Measurements from ENCODE around the gene RC3H2.

Gene RC3H2

GRCh38 chr9:122918310-122918709, 13.2 kb upstream of the RC3H2 start:
- H3K36me3 ChIP-seq (ENCODE audit: control insufficient read depth in 2 of 2, insufficient read depth in 1 of 2, low read length in 2 of 2) = peaks cover 0 to 25% of the 10 kb centered on the region in 2 experiments; a peak in 2 of 3 replicates
- ChIA-PET POLR2A (no interaction called here), CTCF (no interaction called here)
- H3K27ac ChIP-seq (ENCODE audit: extremely low read depth, low read depth, low read length) = no peak overlapping the region
- TF ChIP-seq EGR2 (tag by site-specific recombination; IDR thresholded peaks at IDR 0.05; ENCODE audit: low read depth) (no peak), ZXDB (tag by site-specific recombination; IDR thresholded peaks at IDR 0.05) (no peak), ZNF19 (tag by site-specific recombination; IDR thresholded peaks at IDR 0.05; ENCODE audit: low read depth) (no peak), HIC1 (tag by site-specific recombination; IDR thresholded peaks at IDR 0.05) (no peak), ZNF501 (tag by site-specific recombination; IDR thresholded peaks at IDR 0.05) (no peak), ZNF394 (tag by site-specific recombination; IDR thresholded peaks at IDR 0.05; ENCODE audit: borderline replicate concordance) (no peak), ZBTB1 (tag by site-specific recombination; IDR thresholded peaks at IDR 0.05) (no peak), SALL2 (tag by site-specific recombination; IDR thresholded peaks at IDR 0.05; ENCODE audit: borderline replicate concordance) (no peak), SCRT2 (tag by site-specific recombination; IDR thresholded peaks at IDR 0.05) (no peak), ZNF10 (tag by site-specific recombination; IDR thresholded peaks at IDR 0.05) (no peak), ZNF701 (tag by site-specific recombination; IDR thresholded peaks at IDR 0.05) (no peak)
- TF ChIP-seq, protein P1, sequence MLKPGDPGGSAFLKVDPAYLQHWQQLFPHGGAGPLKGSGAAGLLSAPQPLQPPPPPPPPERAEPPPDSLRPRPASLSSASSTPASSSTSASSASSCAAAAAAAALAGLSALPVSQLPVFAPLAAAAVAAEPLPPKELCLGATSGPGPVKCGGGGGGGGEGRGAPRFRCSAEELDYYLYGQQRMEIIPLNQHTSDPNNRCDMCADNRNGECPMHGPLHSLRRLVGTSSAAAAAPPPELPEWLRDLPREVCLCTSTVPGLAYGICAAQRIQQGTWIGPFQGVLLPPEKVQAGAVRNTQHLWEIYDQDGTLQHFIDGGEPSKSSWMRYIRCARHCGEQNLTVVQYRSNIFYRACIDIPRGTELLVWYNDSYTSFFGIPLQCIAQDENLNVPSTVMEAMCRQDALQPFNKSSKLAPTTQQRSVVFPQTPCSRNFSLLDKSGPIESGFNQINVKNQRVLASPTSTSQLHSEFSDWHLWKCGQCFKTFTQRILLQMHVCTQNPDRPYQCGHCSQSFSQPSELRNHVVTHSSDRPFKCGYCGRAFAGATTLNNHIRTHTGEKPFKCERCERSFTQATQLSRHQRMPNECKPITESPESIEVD (tag by site-specific recombination; IDR thresholded peaks at IDR 0.05) = no peak
- no peaks in the 10 kb centered on the region for H3K9me3 ChIP-seq (ENCODE audit: control insufficient read depth, insufficient read depth, low read depth, low read length)
- H3K4me3 ChIP-seq (ENCODE audit: low read depth, low read length) = no peak overlapping the region
- no peaks in the 10 kb centered on the region for H3K4me1 ChIP-seq (ENCODE audit: control insufficient read depth, insufficient read depth, low read length)

DNA sequence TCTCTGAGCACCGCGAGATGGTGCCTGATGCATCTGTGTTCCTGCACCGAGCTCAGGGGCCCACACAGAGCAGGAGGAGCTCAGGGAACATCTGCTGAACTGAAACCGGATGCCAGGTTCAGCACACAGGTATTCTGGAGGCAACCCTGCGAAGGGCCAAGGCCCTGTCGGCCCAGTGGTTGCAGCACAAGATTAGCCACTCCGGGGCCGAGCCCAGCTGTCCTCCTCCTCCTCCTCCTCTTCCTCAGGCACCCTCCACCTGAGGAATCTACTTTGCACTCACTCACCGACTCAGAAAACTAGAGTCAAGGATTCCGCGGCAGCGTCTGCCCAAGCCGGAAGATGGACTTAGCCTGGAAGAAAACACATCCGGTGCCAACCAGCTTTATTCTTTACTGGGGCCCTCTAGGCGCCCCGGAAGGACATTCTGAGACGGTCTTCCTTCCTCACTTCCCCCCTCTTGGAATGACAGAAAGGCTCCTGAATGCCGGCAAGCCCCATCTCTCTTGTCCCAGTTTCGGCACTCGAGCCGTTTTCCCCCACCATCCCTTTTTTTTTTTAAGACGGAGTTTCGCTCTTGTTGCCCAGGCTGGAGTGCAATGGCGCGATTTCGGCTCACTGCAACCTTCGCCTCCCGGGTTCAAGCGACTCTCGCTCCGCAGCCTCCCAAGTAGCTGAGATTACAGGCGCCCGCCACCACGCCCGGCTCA, 8.0 kb upstream of the RC3H2 start, which contains the start of gene ZBTB6:
TSS of gene ZBTB6 (minus strand) at position 360 of the 710 bp plus-strand sequence. CDS start 1,251 bp downstream, outside the sequence.
- no peaks in the 10 kb centered on the region for H3K4me1 ChIP-seq (ENCODE audit: control insufficient read depth, insufficient read depth, low read length)
- peak within 1 kb of the TSS; percentile 97 for H3K4me3 ChIP-seq (ENCODE audit: low read depth, low read length)
- no peaks in the 10 kb centered on the region for H3K9me3 ChIP-seq (ENCODE audit: control insufficient read depth, insufficient read depth, low read depth, low read length)
- H3K27ac ChIP-seq (ENCODE audit: extremely low read depth, low read depth, low read length) = peak within 1 kb of the TSS; percentile 65
- peaks cover 0 to 30% of the 10 kb centered on the region in 2 experiments; a peak in 2 of 3 replicates for H3K36me3 ChIP-seq (ENCODE audit: control insufficient read depth in 2 of 2, insufficient read depth in 1 of 2, low read length in 2 of 2)
- CTCF ChIA-PET = interaction anchor here (0.6 to 1.0 kb wide), 5 partner anchors 11 to 483 kb away, joined by 3 to 5 read pairs (median 4); partner anchors contain the start of genes PDCL and ZBTB26
- POLR2A ChIA-PET = interaction anchor here (0.6 to 2.9 kb wide), 10 partner anchors 9 to 1707 kb away, joined by 3 to 43 read pairs (median 4); partner anchors contain the start of genes PDCL, RABGAP1, RC3H2 and ZBTB26
- TF ChIP-seq ZNF501 (tag by site-specific recombination; IDR thresholded peaks at IDR 0.05) (peak; percentile 36; the same call in 1 of the 2 replicates), ZNF266 (tag by site-specific recombination; IDR thresholded peaks at IDR 0.05; ENCODE audit: low read depth) (no peak), ZFP69B (tag by site-specific recombination; IDR thresholded peaks at IDR 0.05) (peak; percentile 65), ZNF600 (tag by site-specific recombination; IDR thresholded peaks at IDR 0.05) (peak; percentile 88; the same call in 1 of the 2 replicates), SCRT2 (tag by site-specific recombination; IDR thresholded peaks at IDR 0.05) (peak; percentile 89), ZNF146 (tag by site-specific recombination; IDR thresholded peaks at IDR 0.05) (no peak), ZNF335 (tag by site-specific recombination; conservative IDR thresholded peaks at IDR 0.05) (peak; percentile 93), ZBTB7A (tag by site-specific recombination; IDR thresholded peaks at IDR 0.05; ENCODE audit: low read depth) (no peak), ZNF324 (tag by site-specific recombination; IDR thresholded peaks at IDR 0.05) (0 out of 2 replicates have a peak, but pooled peaks have one; percentile 48), ZNF76 (tag by site-specific recombination; IDR thresholded peaks at IDR 0.05; ENCODE audit: borderline replicate concordance, low read depth) (peak; percentile 39; the same call in 1 of the 2 replicates), SP7 (tag by site-specific recombination; IDR thresholded peaks at IDR 0.05) (peak; percentile 44; the same call in 1 of the 2 replicates), ZNF292 (tag by site-specific recombination; IDR thresholded peaks at IDR 0.05; ENCODE audit: borderline replicate concordance, low read depth) (no peak)
- TF ChIP-seq, protein P2, sequence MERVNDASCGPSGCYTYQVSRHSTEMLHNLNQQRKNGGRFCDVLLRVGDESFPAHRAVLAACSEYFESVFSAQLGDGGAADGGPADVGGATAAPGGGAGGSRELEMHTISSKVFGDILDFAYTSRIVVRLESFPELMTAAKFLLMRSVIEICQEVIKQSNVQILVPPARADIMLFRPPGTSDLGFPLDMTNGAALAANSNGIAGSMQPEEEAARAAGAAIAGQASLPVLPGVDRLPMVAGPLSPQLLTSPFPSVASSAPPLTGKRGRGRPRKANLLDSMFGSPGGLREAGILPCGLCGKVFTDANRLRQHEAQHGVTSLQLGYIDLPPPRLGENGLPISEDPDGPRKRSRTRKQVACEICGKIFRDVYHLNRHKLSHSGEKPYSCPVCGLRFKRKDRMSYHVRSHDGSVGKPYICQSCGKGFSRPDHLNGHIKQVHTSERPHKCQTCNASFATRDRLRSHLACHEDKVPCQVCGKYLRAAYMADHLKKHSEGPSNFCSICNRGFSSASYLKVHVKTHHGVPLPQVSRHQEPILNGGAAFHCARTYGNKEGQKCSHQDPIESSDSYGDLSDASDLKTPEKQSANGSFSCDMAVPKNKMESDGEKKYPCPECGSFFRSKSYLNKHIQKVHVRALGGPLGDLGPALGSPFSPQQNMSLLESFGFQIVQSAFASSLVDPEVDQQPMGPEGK (tag by site-specific recombination; IDR thresholded peaks at IDR 0.05) = peak; percentile 20; the same call in 1 of the 2 replicates
- TF ChIP-seq, protein P3, sequence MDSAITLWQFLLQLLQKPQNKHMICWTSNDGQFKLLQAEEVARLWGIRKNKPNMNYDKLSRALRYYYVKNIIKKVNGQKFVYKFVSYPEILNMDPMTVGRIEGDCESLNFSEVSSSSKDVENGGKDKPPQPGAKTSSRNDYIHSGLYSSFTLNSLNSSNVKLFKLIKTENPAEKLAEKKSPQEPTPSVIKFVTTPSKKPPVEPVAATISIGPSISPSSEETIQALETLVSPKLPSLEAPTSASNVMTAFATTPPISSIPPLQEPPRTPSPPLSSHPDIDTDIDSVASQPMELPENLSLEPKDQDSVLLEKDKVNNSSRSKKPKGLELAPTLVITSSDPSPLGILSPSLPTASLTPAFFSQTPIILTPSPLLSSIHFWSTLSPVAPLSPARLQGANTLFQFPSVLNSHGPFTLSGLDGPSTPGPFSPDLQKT (IDR thresholded peaks at IDR 0.05; ENCODE audit: borderline replicate concordance, low read depth, low read length) = no peak
- TF ChIP-seq, protein P4, sequence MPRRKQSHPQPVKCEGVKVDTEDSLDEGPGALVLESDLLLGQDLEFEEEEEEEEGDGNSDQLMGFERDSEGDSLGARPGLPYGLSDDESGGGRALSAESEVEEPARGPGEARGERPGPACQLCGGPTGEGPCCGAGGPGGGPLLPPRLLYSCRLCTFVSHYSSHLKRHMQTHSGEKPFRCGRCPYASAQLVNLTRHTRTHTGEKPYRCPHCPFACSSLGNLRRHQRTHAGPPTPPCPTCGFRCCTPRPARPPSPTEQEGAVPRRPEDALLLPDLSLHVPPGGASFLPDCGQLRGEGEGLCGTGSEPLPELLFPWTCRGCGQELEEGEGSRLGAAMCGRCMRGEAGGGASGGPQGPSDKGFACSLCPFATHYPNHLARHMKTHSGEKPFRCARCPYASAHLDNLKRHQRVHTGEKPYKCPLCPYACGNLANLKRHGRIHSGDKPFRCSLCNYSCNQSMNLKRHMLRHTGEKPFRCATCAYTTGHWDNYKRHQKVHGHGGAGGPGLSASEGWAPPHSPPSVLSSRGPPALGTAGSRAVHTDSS (tag by site-specific recombination; IDR thresholded peaks at IDR 0.05) = 0 out of 2 replicates have a peak, but pooled peaks have one; percentile 51
